Stimulated activated CD8-positive, alpha-beta memory T cell treated with anti-CD3 and anti-CD28 coated beads, Interleukin-4, amount 100 ng/mL, for 1 hour (primary cell): ENCODE results near the gene CENPP.
A peak's percentile ranks its signal among the peaks of the same experiment; 100 is the strongest.

Experiments
- DNase-seq, 2 donors: peaks; one replicate each; pipeline ENCODE4 v3.0.0-alpha.2; 2020; ENCODE audit warnings: low read depth in 2 of 2, low spot score in 1 of 2

CENPP gene

GRCh38 chr9:92652461-92652860, 326.7 kb downstream of the CENPP start:
- no peak for DNase-seq

GRCh38 chr9:92654481-92655301, 328.9 kb downstream of the CENPP start:
- no peak for DNase-seq

GRCh38 chr9:92655366-92655765, 329.6 kb downstream of the CENPP start:
- DNase-seq = no peak

- no peak for DNase-seq
Measured at GRCh38 chr9:92655896-92656536, 330.3 kb downstream of the CENPP start.

GRCh38 chr9:92656537-92656925, 330.8 kb downstream of the CENPP start:
- no peak for DNase-seq

- no peak for DNase-seq
Measured at GRCh38 chr9:92657296-92658094, 331.7 kb downstream of the CENPP start.

- no peak for DNase-seq
Measured at GRCh38 chr9:92658176-92658575, 332.4 kb downstream of the CENPP start.

GRCh38 chr9:92658611-92659010, 332.9 kb downstream of the CENPP start:
- DNase-seq = no peak

GRCh38 chr9:92659601-92660000, 333.8 kb downstream of the CENPP start:
- no peak for DNase-seq

GRCh38 chr9:92660266-92660665, 334.5 kb downstream of the CENPP start:
- no peak for DNase-seq

GRCh38 chr9:92661127-92661526, 335.4 kb downstream of the CENPP start:
- DNase-seq = no peak

- DNase-seq = no peak
Measured at GRCh38 chr9:92661743-92662142, 336.0 kb downstream of the CENPP start.

GRCh38 chr9:92663126-92663525, 337.4 kb downstream of the CENPP start:
- no peak for DNase-seq

GRCh38 chr9:92663951-92664350, 338.2 kb downstream of the CENPP start:
- DNase-seq = no peak

GRCh38 chr9:92664394-92665152, 338.8 kb downstream of the CENPP start:
- DNase-seq = no peak

- no peak for DNase-seq
Measured at GRCh38 chr9:92665836-92666235, 340.1 kb downstream of the CENPP start.

GRCh38 chr9:92666236-92666635, 340.5 kb downstream of the CENPP start:
- no peak for DNase-seq

GRCh38 chr9:92666912-92667532, 341.3 kb downstream of the CENPP start:
- DNase-seq = no peak

- DNase-seq = no peak
Measured at GRCh38 chr9:92668746-92669526, 343.2 kb downstream of the CENPP start.

GRCh38 chr9:92669527-92669889, 343.8 kb downstream of the CENPP start:
- peak in 1 of 2 donors; percentile 3 for DNase-seq
